Measurements from ENCODE around the gene HMCN1. TPM values are rescaled to one million over a fixed set of nuclear protein-coding genes. Genes with fewer than 3 reads are reported as not detected.

Gene HMCN1
- total RNA-seq, 4 donors from 2014 or later: 3.3 to 8.9 (median 6.6) TPM

DNA sequence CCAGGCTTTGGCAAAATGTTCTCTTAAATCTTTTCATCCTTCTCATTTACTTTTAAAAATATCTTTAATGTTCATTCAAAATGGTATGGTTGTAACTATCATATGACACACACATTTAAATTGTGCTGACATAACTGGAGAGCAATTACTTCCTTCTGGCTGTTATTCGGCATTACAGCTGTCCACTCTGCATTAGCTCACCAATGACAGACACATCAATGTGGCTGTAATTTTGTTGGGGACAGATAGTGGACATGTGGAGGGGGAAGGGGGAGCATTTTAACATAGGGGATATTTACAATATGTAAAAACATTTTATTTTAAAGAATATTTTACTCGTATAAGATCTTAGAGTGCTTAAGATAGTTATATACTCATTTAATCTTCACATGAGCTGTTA lies 319.8 kb downstream of the HMCN1 start:
- Histone ChIP-seq H3K9me3 (no peaks in the 10 kb centered on the region), H3K4me1 (peaks cover 4 to 5% of the 10 kb centered on the region in 2 donors), H3K4me3 (replicated peaks in 1 of 3) (no peak overlapping the region), H3K27me3 (no peaks in the 10 kb centered on the region), H3K36me3 (no peaks in the 10 kb centered on the region), H3K27ac (no peak overlapping the region)
- 92 to 93% methylated on average over 2 of the region's 2 CpGs for WGBS, 2 donors
- no peak for DNase-seq
- TF ChIP-seq CTCF (IDR thresholded peaks at IDR 0.05): no peak
- no peak for TF ChIP-seq POLR2A (IDR thresholded peaks at IDR 0.05)
- intact Hi-C loops (cut with DNase I): no loop called here

DNA sequence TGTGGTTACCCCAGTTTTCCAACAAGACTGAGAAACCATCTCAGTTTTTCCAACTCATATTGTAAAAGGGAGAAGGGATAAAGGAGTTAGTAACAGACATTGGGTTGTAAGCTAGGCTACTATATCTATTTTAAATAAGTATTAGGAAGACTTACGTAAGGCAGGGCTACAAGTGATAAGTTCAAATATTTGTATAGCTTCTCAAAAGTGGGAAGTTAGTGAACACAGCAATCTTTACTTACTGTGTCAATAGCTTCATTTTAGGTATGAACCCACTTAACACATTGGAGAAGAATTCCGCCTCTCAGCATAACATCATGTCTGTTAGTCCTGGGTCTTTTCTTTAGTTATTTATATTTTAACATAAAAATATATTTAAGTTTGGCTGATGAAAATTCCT lies 320.7 kb downstream of the HMCN1 start:
- DNase-seq: no peak
- TF ChIP-seq CTCF (IDR thresholded peaks at IDR 0.05): no peak
- TF ChIP-seq POLR2A (IDR thresholded peaks at IDR 0.05): no peak
- no peak overlapping the region for H3K4me3 ChIP-seq (replicated peaks in 1 of 3)
- no peak overlapping the region for H3K27ac ChIP-seq
- 95 to 97% methylated on average over 2 of the region's 2 CpGs for WGBS, 2 donors
- intact Hi-C loops (cut with DNase I): no loop called here
- no peaks in the 10 kb centered on the region for H3K9me3 ChIP-seq
- no peaks in the 10 kb centered on the region for H3K36me3 ChIP-seq
- H3K27me3 ChIP-seq: no peaks in the 10 kb centered on the region
- H3K4me1 ChIP-seq: peaks cover 9 to 13% of the 10 kb centered on the region in 2 donors

DNA sequence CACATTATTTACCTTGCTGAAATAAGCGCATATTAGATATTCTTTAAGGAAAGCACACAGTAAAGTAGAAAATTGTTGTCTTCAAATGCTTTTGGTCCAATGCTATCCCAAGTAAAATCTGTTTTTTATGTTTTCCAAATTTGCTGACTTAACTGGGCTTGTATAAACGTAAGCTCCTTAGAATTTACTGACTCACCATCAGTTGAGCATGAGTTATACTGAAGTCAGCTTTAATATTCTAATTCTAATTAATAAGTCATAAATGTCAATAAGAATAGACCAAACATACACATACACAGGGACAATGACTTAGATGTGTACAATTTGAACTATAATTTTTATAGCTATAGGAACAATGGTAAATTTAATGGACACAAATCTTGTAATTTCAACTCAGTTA lies 321.7 kb downstream of the HMCN1 start:
- Histone ChIP-seq H3K36me3 (no peaks in the 10 kb centered on the region), H3K4me3 (replicated peaks in 1 of 3) (no peak overlapping the region), H3K4me1 (peaks cover 9 to 17% of the 10 kb centered on the region in 2 donors), H3K9me3 (no peaks in the 10 kb centered on the region), H3K27ac (no peak overlapping the region), H3K27me3 (no peaks in the 10 kb centered on the region)
- TF ChIP-seq CTCF (IDR thresholded peaks at IDR 0.05) (no peak), POLR2A (IDR thresholded peaks at IDR 0.05) (no peak)
- intact Hi-C loops (cut with DNase I): no loop called here
- DNase-seq: no peak
- WGBS, 2 donors: 46 to 76% methylated on average over 2 of the region's 2 CpGs

DNA sequence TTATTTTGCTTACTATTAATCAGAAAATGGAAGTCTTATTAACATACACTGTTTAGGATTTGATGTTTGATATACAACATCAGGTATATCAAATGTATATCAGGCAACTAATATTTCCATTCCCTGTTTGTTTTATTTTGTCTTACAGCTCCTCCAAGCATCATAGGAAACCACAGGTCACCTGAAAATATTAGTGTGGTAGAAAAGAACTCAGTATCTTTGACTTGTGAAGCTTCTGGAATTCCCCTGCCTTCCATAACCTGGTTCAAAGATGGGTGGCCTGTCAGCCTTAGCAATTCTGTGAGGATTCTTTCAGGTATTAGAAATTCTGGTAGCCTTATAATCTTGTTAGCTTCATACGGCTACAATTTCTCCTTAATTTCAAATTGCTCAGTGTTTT lies 322.9 kb downstream of the HMCN1 start:
- Histone ChIP-seq H3K36me3 (no peaks in the 10 kb centered on the region), H3K27me3 (no peaks in the 10 kb centered on the region), H3K4me1 (peaks cover 9 to 17% of the 10 kb centered on the region in 2 donors), H3K27ac (no peak overlapping the region), H3K9me3 (no peaks in the 10 kb centered on the region), H3K4me3 (replicated peaks in 1 of 3) (no peak overlapping the region)
- DNase-seq: no peak
- TF ChIP-seq POLR2A (IDR thresholded peaks at IDR 0.05) (no peak), CTCF (IDR thresholded peaks at IDR 0.05) (no peak)
- 95 to 98% methylated on average over 1 of the region's 1 CpG for WGBS, 2 donors
- intact Hi-C loops (cut with DNase I): no loop called here

DNA sequence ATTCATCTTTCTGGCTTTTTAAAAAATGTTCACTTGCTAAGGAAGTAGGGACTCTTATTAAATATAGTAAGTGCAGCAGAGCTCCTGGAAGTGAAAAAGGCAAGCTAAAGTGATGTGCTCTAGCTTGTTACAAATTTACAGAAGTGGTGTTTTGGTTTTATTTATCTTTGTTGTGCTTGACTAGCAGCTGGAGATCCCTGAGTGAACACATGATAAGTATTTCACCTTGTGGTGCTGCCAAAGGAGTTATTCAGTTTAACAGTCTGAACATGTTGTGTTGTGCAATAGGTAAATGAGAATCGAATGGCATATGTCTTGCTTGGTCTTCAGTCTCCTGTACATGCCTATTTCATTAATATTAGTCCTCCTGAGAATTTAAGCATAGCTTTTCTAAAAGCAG lies 325.1 kb downstream of the HMCN1 start:
- H3K9me3 ChIP-seq: no peaks in the 10 kb centered on the region
- TF ChIP-seq CTCF (IDR thresholded peaks at IDR 0.05) (peak in 1 of 6 experiments; percentile 14), POLR2A (IDR thresholded peaks at IDR 0.05) (no peak)
- H3K27me3 ChIP-seq: no peaks in the 10 kb centered on the region
- H3K4me1 ChIP-seq: peaks cover 9 to 17% of the 10 kb centered on the region in 2 donors
- 26 to 40% methylated on average over 1 of the region's 1 CpG for WGBS, 2 donors
- no peaks in the 10 kb centered on the region for H3K36me3 ChIP-seq
- no peak overlapping the region for H3K4me3 ChIP-seq (replicated peaks in 1 of 3)
- peak; percentile 7 to 11 for DNase-seq
- intact Hi-C loops (cut with DNase I): no loop called here
- peak overlapping the region; percentile 24 to 56 (median 36) for H3K27ac ChIP-seq

Data from thyroid gland (tissue), 4 donors.